ENCODE results near the gene ZBED5. TPM values are rescaled to one million over a fixed set of nuclear protein-coding genes. Genes with fewer than 3 reads are reported as not detected.
"Not testable (repeated sequence)": the region's sequence is repeated elsewhere in the genome, so short reads cannot be mapped to it uniquely, and the experiment has no call there.

ZBED5 gene
- total and polyA plus RNA-seq, 3 donors from 2014 or later, result 27.0 to 37.3 (median 30.4) TPM

DNA sequence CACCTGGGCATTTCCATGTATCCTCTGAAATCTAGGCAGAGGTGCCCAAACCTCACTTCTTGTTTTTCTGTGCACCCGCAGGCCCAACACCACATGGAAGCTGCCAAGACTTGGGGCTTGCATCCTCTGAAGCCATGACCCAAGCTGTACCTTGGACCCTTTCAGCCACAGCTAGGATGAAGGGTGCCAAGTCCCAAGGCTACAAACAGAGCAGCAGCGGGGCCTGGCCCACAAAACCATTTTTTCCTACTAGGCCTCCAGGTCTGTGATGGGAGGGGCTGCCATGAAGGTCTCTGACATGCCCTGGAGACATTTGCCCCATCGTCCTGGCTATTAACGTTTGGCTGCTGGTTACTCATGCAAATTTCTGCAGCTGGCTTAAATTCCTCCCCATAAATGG is 28.7 kb downstream of the ZBED5 start:
- peaks cover 2% of the 10 kb centered on the region for H3K4me1 ChIP-seq
- no peaks in the 10 kb centered on the region for H3K27me3 ChIP-seq
- H3K4me3 ChIP-seq, result no peak overlapping the region
- WGBS, 2 donors, result 89 to 100% methylated on average over 4 of the region's 4 CpGs
- TF ChIP-seq, protein P1, sequence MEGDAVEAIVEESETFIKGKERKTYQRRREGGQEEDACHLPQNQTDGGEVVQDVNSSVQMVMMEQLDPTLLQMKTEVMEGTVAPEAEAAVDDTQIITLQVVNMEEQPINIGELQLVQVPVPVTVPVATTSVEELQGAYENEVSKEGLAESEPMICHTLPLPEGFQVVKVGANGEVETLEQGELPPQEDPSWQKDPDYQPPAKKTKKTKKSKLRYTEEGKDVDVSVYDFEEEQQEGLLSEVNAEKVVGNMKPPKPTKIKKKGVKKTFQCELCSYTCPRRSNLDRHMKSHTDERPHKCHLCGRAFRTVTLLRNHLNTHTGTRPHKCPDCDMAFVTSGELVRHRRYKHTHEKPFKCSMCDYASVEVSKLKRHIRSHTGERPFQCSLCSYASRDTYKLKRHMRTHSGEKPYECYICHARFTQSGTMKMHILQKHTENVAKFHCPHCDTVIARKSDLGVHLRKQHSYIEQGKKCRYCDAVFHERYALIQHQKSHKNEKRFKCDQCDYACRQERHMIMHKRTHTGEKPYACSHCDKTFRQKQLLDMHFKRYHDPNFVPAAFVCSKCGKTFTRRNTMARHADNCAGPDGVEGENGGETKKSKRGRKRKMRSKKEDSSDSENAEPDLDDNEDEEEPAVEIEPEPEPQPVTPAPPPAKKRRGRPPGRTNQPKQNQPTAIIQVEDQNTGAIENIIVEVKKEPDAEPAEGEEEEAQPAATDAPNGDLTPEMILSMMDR (IDR thresholded peaks at IDR 0.05), result no peak
- TF ChIP-seq POLR2A (IDR thresholded peaks at IDR 0.05), result no peak
- intact Hi-C loops (cut with DNase I; ENCODE audit: low total_unique reads), result no loop called here
- no peaks in the 10 kb centered on the region for H3K36me3 ChIP-seq (ENCODE audit: low read depth, missing control alignments)
- no peaks in the 10 kb centered on the region for H3K9me3 ChIP-seq
- DNase-seq, result no peak
- H3K27ac ChIP-seq, result no peak overlapping the region

DNA sequence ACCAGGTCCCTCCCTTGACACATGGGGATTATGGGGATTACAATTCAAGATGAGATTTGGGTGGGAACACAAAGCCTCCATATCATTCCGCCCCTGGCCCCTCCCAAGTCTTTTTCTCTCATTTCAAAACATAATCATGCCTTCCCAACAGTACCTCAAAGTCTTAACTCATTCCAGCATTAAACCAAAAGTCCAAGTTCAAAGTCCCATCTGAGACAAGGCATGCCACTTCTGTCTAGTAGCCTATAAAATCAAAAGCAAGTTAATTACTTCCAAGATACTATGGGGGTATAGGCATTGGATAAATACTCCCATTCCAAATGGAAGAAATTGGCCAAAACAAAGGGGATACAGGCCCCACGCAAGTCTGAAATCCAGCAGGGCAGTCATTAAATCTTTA is 29.5 kb downstream of the ZBED5 start:
- intact Hi-C loops (cut with DNase I; ENCODE audit: low total_unique reads), result no loop called here
- H3K4me1 ChIP-seq, result peaks cover 9% of the 10 kb centered on the region
- H3K27ac ChIP-seq, result no peak overlapping the region
- TF ChIP-seq, protein P1 (IDR thresholded peaks at IDR 0.05), result no peak
- TF ChIP-seq POLR2A (IDR thresholded peaks at IDR 0.05), result no peak
- WGBS, 2 donors, result 93 to 95% methylated on average over 2 of the region's 2 CpGs
- H3K27me3 ChIP-seq, result no peaks in the 10 kb centered on the region
- H3K36me3 ChIP-seq (ENCODE audit: low read depth, missing control alignments), result no peaks in the 10 kb centered on the region
- H3K9me3 ChIP-seq, result no peaks in the 10 kb centered on the region
- no peak overlapping the region for H3K4me3 ChIP-seq
- DNase-seq, result no peak

GRCh38 chr11:10824888-10825287 is 33.0 kb downstream of the ZBED5 start:
- TF ChIP-seq POLR2A (IDR thresholded peaks at IDR 0.05), result no peak
- TF ChIP-seq, protein P1 (IDR thresholded peaks at IDR 0.05), result no peak
- Histone ChIP-seq H3K4me1 (peaks cover 10% of the 10 kb centered on the region), H3K27ac (peak overlapping the region in 1 of 2 donors; percentile 83), H3K9me3 (no peaks in the 10 kb centered on the region), H3K27me3 (no peaks in the 10 kb centered on the region), H3K36me3 (ENCODE audit: low read depth, missing control alignments) (no peaks in the 10 kb centered on the region), H3K4me3 (no peak overlapping the region)
- DNase-seq, result no peak
- intact Hi-C loops (cut with DNase I; ENCODE audit: low total_unique reads), result no loop called here
- WGBS, 2 donors, result 83 to 84% methylated on average over 3 of the region's 3 CpGs

DNA sequence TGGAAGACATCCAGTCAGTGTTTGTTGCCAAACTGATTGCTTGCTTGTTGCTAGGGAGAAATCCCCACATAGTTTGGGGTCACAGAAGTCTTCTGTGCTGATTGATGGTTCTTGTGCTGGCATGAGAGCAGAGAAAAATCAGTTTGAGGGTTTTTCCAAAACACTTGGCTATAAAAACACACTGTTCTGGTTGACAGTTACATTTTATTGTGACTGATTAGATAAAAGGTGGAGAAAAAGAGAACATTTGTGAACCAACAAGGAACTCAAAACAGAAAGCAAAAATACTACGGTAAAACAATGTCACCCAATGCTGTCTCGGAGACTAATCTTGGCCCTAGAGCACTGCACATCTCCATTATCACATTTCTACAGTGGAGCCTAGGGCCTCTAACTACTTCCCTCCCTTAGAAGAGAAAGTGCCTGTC is 34.7 kb downstream of the ZBED5 start:
- Histone ChIP-seq H3K9me3 (no peaks in the 10 kb centered on the region), H3K4me3 (no peak overlapping the region), H3K4me1 (peaks cover 10% of the 10 kb centered on the region), H3K36me3 (ENCODE audit: low read depth, missing control alignments) (no peaks in the 10 kb centered on the region), H3K27me3 (no peaks in the 10 kb centered on the region), H3K27ac (peak overlapping the region; percentile 57 to 83)
- TF ChIP-seq, protein P1 (IDR thresholded peaks at IDR 0.05), result no peak
- no peak for TF ChIP-seq POLR2A (IDR thresholded peaks at IDR 0.05)
- WGBS, 2 donors, result 37 to 40% methylated on average over 2 of the region's 2 CpGs
- intact Hi-C loops (cut with DNase I; ENCODE audit: low total_unique reads), result no loop called here
- DNase-seq, result peak; percentile 45

DNA sequence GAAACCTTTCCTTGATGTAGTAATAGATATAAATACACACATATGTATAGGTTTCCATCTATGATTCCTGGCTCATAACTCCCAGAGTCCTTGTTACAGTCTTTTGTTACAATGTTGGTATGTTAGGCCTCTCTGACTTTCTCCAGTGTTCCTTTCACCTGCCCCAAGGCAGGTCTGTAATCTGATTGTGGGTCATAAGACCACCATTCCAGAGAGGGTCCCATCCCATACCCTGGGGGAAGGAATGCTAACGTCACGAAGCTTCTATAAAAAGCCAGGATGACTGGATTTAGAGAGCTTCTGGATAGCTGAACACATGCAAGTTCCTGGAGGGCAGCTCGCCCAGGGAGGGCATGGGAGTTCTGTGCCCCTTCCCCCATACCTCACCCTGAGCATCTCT is 35.4 kb downstream of the ZBED5 start:
- intact Hi-C loops (cut with DNase I; ENCODE audit: low total_unique reads); H3K4me1 ChIP-seq; H3K9me3 ChIP-seq; H3K36me3 ChIP-seq (ENCODE audit: low read depth, missing control alignments); H3K4me3 ChIP-seq; DNase-seq; H3K27me3 ChIP-seq: not testable (repeated sequence)
- WGBS, 2 donors, result 70 to 89% methylated on average over 3 of the region's 3 CpGs
- H3K27ac ChIP-seq, result peak overlapping the region; percentile 57 to 83
